Measurements from ENCODE around the gene TMEM223.

The TMEM223 gene

DNA sequence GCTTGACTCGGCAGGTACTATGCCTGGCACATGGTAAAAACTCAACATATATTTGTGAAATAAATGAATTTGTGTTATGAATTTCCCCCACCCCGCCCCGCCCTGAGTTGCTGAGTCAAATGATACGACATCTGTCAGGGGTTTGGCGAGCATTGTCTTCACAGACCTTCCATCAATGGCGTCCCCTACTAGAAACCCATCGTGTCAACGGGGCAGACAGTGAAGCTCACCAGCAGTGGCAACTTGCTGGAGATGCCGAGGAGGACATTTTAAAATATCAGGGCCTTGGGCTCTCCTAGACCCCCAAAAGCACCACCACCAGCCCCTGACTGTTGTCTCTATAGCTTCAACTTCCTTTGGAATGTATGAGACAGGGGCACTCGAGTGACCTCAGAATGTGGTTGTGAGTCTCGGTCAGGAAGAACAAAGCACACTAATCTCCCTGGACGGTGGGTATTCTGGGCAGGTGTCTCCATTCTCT, 14.2 kb upstream of the TMEM223 start:
- peak overlapping the region; percentile 71 for H3K27ac ChIP-seq

DNA sequence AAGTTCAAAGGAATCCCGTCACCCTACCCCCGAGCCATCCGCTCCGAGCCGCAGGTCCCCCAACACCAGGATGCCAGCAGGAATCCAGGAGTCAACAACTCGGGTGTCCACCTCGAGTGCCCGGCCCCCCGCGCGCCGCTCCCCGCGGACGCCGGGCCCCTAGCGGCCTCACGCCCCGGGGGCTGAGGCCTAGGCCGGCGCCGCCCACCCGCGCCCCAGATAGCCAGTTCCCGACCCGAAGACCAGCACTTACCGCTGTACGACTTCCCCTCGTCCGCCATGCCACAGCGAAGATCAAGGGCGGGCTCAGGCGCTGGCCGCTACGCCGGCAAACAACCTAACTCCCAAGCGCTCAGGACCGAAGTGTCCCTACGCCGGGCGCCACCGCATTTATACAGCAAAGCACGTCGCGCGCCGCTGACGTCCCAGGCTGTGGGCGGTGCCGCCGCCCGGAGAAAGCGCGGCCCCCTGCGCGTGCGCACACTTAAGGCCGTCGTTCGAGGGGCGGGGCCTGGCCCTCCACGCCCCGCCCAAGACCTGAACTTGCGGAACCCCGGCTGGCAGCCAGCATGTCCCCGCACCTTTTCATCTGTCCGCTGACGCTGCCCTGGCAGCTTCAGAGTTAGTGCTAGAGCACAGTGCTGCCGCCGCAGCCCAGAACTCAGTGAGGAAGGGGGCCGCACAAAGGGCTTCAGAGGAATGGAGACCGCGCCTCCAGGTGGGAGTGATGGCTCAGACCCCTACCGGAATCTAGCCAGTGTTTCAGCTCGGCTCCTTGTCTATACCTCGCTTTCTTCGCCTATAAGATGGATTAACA, 13.5 kb upstream of the TMEM223 start, which contains the start of gene NXF1:
NXF1 (minus strand) TSS at position 365 of the 817 bp plus-strand sequence; CDS start at position 281, 84 bp downstream.
- TF ChIP-seq, protein P1, sequence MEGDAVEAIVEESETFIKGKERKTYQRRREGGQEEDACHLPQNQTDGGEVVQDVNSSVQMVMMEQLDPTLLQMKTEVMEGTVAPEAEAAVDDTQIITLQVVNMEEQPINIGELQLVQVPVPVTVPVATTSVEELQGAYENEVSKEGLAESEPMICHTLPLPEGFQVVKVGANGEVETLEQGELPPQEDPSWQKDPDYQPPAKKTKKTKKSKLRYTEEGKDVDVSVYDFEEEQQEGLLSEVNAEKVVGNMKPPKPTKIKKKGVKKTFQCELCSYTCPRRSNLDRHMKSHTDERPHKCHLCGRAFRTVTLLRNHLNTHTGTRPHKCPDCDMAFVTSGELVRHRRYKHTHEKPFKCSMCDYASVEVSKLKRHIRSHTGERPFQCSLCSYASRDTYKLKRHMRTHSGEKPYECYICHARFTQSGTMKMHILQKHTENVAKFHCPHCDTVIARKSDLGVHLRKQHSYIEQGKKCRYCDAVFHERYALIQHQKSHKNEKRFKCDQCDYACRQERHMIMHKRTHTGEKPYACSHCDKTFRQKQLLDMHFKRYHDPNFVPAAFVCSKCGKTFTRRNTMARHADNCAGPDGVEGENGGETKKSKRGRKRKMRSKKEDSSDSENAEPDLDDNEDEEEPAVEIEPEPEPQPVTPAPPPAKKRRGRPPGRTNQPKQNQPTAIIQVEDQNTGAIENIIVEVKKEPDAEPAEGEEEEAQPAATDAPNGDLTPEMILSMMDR (IDR thresholded peaks at IDR 0.05): peak; percentile 3; the same call in 1 of the 2 replicates
- no peak for TF ChIP-seq ZFX (IDR thresholded peaks at IDR 0.05; ENCODE audit: borderline replicate concordance)
- peak within 1 kb of the TSS; percentile 71 for H3K27ac ChIP-seq

More for the DNA sequence above, 14.2 kb upstream of the TMEM223 start:
- TF ChIP-seq, protein P1 (IDR thresholded peaks at IDR 0.05): no peak
- no peak for TF ChIP-seq ZFX (IDR thresholded peaks at IDR 0.05; ENCODE audit: borderline replicate concordance)

DNA sequence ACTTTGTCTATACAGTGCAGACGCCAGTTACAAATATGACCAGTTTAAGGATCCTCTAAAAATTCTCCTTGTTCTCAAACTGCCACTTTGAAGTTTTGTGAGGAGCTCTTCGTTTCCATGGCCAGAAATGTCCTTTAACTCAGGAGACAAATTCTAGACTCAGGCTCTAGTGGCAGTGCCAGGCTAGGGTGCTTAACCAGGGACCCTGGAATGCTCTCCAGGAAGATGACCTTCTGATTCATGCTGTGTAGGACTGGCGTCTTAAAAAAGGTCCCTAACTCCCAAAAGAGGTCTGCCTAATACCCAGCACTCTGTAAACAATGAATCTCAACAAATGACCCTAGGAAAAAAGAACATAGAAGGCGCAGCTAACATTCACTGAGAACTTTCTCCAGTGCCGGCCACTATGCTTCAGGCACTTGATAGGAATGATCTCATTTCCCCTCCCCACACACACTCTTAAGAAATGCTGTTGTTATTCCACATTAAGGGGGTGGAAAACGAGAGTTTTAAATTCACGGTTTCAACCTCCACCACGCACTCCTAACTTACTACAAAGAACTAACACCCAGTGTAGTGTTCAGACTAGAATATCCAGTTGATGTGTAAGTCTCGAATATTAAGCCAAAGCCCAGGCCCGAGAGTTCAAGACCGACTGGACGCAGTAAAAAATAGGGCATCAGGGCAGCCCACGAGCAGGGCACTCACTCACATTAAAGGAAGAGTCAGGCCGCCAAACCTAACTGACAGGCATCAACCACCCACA, 12.7 kb upstream of the TMEM223 start:
- peak overlapping the region; percentile 71 for H3K27ac ChIP-seq
- no peak for TF ChIP-seq ZFX (IDR thresholded peaks at IDR 0.05; ENCODE audit: borderline replicate concordance)
- TF ChIP-seq, protein P1 (IDR thresholded peaks at IDR 0.05): no peak

DNA sequence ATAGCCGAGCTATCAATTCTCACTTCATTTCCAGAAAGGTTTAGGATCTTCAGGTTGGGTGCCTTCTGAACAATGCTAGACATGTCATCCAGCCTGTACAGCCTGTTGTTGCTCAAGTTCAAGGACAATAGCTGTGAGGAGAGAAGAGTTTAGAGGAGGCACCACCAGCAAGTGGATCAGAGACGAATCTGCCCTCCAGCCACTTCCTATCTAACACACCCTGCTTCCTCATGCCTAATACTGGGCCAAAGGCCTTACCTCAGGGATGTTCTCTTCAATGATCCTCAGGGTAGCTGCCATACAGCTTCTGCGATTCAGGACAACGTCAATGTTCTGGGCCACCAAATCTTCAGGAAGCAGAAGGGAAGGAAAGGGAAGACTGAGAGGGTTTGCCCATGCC, 9.3 kb upstream of the TMEM223 start:
- H3K27ac ChIP-seq: no peak overlapping the region
- TF ChIP-seq, protein P1 (IDR thresholded peaks at IDR 0.05): no peak
- TF ChIP-seq ZFX (IDR thresholded peaks at IDR 0.05; ENCODE audit: borderline replicate concordance): no peak

DNA sequence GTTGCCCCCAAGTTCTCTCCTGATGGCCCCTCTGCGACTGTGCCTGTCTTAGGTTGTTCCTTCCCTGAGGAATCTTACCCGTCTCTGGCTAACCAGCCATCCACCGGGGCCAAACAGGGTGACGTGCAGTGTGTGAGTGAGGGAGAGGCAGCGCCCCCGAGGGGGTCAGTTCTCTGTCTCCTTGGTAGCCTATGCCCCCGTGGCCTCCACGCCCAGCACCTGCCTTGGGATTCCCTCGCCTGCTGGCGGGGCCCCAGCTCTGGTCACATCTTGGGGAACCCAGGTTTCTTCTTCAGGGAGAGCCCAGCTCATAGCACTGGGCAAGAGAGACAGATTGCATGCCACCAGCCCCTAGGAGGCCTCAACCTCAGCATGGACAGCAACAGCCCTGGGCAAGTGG, 7.7 kb upstream of the TMEM223 start:
- H3K27ac ChIP-seq: no peak overlapping the region
- TF ChIP-seq, protein P1 (IDR thresholded peaks at IDR 0.05): no peak
- TF ChIP-seq ZFX (IDR thresholded peaks at IDR 0.05; ENCODE audit: borderline replicate concordance): no peak

GRCh38 chr11:62796281-62796680, 4.5 kb upstream of the TMEM223 start:
- TF ChIP-seq, protein P1 (IDR thresholded peaks at IDR 0.05): no peak
- TF ChIP-seq ZFX (IDR thresholded peaks at IDR 0.05; ENCODE audit: borderline replicate concordance): no peak
- H3K27ac ChIP-seq: no peak overlapping the region
